AML-193 (cell line): ENCODE measurements around the gene PSMA4.
"Not testable (repeated sequence)": the region's sequence is repeated elsewhere in the genome, so short reads cannot be mapped to it uniquely, and the experiment has no call there.

Experiments used
- DNase-seq, 2 experiments: peaks; one replicate each; lab custom pipeline; 2025; lab: John Stamatoyannopoulos, UW

PSMA4 gene

GRCh38 chr15:78551902-78552301, 11.7 kb downstream of the PSMA4 start:
- DNase-seq: no peak

DNA sequence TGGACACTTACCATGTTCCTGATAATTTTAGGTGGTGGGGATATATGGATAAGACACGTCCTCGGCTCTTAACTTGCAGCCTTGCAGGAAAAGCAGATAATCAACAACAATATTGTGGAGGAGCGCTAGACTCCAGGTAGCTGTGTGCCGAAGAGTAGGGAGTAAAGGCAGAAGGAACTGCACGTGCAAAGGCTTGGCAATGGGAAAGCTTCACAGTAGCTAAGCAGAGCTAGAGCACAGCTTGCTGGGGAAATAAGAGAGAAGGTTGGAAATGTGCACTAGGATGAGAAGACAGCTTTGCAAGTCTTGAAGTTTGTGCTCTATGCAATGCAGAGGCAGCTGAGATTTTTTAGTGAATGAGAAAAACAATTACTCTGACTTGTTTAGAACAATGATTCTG, 12.4 kb downstream of the PSMA4 start:
- DNase-seq: no peak

DNA sequence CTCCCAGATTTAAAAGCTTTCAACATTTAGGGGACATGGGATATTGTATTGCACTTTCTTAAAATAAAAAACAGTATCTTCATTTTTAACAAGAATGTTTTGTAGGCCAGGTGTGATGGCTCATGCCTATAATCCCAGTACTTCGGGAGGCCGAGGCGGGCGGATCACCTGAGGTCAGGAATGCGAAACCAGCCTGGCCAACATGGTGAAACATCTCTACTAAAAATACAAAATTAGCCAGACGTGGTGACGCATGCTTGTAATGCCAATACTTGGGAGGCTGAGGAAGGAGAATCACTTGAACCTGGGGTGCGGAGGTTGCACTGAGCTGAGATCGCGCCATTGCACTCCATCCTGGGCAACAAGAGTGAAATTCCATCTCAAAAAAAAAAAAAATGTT, 20.0 kb downstream of the PSMA4 start:
- DNase-seq: not testable (repeated sequence)

- DNase-seq: no peak
Measured at GRCh38 chr15:78561490-78561889, 21.2 kb downstream of the PSMA4 start.

- DNase-seq: no peak
Measured at GRCh38 chr15:78563092-78563491, 22.8 kb downstream of the PSMA4 start.

DNA sequence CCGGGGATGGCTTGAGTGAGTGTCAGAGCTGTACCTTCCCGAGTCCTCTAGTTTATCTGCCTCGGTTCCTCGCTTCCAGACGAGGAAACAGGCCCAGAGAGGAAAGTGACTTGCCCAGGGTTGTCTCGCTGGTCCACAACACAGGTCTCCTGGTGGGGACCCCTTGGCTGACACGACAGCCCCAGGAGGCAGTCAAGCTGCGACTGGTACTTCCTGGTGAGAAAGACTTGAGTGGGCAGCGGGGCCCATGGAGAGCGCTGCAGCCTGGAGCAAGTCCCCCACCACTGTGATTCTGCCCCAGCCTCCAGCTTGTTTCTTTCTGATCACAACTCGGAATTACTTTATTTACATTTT, 24.5 kb downstream of the PSMA4 start:
- no peak for DNase-seq

DNA sequence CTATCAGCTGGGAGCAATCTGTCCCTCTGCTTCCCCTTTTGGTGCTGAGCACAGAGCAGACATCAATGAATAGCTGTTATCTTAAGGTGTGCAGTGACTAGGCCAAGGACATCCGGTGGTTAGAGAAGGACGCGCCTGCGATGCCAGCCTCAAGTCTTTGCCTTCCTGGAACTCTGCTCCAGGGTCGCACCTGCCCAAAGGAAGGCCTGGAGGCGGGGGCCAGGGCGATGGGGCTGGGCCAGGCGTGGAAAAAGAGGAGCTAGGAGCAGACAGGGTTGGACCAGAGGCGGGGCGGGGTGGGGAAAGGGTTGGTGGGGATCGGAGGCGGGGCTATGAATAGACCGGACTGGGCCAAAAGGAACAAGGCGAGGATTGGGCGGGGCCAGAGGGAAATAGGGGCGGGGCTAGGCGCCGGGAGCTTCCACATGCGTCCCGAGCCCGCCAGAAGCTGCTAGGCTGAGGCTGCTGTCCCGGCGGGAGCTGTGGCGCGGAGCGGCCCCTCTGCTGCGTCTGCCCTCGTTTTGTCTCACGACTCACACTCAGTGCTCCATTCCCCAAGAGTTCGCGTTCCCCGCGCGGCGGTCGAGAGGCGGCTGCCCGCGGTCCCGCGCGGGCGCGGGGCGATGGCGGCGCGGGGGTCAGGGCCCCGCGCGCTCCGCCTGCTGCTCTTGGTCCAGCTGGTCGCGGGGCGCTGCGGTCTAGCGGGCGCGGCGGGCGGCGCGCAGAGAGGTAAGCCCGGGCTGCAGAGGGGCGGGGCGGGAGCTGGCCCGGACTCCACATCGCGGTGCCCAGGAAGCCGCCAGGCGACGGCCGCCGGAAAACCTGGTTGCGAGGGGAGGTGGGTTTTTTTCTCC, 25.1 kb downstream of the PSMA4 start, which contains the start of gene CHRNA5:
Gene CHRNA5, plus strand, starts transcription at position 424 of the 854 bp plus-strand sequence. Its CDS starts 200 bp downstream, at position 624.
- DNase-seq: peak; percentile 66 to 70

DNA sequence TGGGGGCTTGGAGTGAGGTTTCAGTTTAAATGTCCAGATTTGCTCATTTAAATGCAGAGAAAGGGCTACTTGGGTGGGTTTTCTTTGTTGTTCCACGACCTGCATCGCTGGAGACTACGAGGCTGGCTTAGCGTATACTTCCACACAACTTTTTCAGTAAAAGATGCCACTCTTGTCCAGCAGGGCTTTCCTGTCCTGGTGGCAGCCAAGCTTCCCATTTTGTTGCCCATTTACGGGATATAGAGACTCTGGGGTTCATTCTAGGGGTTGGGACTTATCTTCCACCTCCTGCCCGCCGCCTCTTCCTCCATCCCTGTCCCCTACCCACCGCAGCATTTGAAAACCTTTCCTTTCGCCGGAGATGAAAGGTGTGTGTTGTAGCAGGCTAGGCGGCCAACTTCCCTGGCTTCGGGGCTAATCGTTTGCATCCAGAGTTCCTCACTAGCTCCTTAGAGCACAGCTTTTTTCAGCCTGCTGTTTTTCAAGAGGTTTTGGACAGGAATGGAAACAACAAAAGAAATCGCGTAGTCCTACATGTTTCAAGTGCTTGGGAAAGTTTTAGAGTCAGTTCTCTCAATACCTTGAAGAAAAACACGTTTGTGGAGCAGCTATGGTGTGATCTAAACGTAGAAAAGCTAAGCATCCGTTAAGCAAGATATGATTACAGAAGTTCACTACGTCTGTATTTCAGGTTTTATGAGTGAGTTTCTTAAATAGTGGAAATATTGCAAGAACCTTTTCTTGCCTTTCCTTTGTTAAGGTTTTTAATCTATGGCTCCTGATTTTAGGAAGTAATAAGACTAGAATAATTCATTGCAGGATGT, 25.9 kb downstream of the PSMA4 start:
- DNase-seq: peak in 1 of 2 experiments; percentile 18

GRCh38 chr15:78567531-78567930, 27.3 kb downstream of the PSMA4 start:
- peak in 1 of 2 experiments; percentile 17 for DNase-seq

DNA sequence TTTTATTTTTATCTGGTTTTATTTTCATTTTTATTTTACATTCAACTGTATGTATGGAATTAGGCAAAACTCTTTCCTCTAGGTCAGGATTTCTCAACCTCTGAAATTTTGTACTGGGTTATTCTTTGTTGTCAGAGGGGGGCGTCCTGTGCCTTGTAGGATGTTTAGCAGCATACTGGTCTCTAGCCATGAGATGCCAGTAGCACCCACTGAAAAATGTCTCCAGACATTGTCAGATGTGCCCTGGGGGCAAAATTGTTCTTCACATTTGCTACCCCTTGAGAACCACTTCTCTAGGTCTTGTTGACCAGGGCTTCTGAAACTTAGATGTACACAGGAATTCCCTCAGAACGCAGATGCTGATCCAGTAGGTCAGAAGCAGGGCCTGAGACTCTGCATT, 30.5 kb downstream of the PSMA4 start:
- DNase-seq: peak; percentile 13 to 28

DNA sequence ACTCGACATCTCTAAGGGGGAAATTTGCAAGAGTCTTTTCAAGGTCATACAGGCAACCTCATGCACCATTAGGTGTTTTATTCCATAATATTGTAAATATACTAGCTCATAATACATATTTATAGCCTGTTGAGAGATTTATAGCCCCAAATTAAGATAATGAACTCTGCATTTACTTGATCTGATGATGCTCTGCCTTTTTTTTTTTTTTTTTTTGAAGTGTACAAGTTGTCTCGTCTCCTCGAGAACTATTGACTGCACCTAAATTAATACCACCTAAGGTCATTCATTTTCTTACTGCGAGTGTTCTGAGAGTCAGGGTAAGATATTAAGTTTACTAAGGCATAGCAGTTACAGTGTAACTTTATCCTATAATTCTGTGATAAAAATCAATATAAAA, 31.1 kb downstream of the PSMA4 start:
- DNase-seq: no peak

DNA sequence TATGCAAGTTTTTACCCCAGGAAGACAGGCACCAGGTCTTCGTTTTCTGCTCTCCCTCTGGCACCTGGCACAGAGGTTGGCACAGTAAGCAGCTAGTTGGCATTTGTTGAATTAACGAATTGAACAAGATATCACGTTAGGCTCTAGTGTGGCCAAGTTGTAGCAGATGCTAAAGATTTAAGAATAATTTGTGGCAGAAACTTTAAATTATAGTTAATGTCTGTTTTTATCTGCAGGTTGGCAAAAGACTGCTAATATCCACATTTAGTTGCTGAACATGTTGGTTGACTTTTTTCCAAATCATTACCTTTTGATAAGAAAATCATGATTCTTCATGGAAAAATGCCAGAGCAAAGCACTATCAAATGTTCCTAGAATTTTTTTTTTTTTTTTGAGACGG, 33.2 kb downstream of the PSMA4 start:
- no peak for DNase-seq

- DNase-seq: no peak
Measured at GRCh38 chr15:78574944-78575343, 34.7 kb downstream of the PSMA4 start.

- no peak for DNase-seq
Measured at GRCh38 chr15:78597583-78597982, 57.3 kb downstream of the PSMA4 start.

DNA sequence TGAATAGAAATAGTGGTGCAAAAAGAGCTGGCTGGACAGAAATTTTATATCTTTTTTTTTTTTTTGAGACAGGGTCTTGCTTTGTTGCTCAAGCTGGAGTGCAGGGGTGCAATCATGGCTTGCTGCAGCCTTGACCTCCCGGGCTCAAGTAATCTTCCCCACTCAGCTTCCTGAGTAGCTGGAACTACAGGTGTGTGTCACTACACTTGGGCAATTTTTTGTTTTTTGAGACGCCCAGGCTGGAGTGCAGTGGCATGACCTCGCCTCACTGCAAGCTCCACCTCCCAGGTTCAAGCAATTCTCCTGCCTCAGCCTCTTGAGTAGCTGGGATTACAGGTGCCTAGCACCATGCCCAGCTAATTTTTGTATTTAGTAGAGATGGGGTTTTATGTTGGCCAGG, 58.1 kb downstream of the PSMA4 start:
- DNase-seq: no peak

GRCh38 chr15:78599189-78599588, 58.9 kb downstream of the PSMA4 start:
- DNase-seq: no peak
